ENCODE data around the gene GOLGA6C.
"Not testable (repeated sequence)": the region's sequence is repeated elsewhere in the genome, so short reads cannot be mapped to it uniquely, and the experiment has no call there.

Gene GOLGA6C

GRCh38 chr15:75258620-75259343 is 648 bp downstream of the GOLGA6C start:
- not testable (repeated sequence) for H3K9me3 Mint-ChIP-seq; H3K27me3 Mint-ChIP-seq; DNase-seq; ATAC-seq (replicated peaks); H3K4me1 Mint-ChIP-seq; H3K36me3 Mint-ChIP-seq; H3K4me3 Mint-ChIP-seq; H3K27ac Mint-ChIP-seq

GRCh38 chr15:75259873-75260272 is 1.7 kb downstream of the GOLGA6C start:
- DNase-seq; H3K9me3 Mint-ChIP-seq; ATAC-seq (replicated peaks); H3K4me3 Mint-ChIP-seq; H3K27me3 Mint-ChIP-seq; H3K36me3 Mint-ChIP-seq; H3K4me1 Mint-ChIP-seq; H3K27ac Mint-ChIP-seq: not testable (repeated sequence)

DNA sequence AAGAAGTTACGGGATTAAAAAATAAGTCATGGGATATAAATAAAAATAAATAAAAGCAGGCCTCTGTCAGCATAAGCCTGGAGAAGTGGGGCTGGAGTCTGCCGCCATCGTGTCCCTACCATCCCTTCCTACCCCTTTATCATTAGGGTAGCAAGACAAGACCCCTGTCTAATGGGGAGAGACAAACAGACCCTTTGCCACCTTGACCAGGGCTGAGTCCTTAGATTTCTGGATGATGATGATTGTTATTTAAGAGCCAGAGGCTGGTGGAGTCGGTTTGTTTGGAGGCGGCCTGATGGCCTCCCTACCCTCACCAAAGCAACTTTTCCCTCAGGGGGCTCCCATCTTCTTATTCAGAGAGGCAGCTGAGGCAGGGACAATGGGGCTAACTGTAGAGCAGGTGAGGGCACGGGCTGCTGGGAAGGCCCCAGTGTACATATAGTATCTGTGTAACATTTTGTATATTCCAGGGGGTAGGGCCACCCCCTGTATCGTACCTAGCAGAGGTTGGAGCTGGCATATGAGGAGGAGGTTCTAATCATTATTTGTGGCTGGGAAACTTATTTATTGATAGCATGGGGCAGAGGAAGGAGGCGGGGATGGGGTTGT is 15.7 kb downstream of the GOLGA6C start:
- not testable (repeated sequence) for ATAC-seq (replicated peaks); H3K9me3 Mint-ChIP-seq; DNase-seq; H3K36me3 Mint-ChIP-seq; H3K27ac Mint-ChIP-seq; H3K4me3 Mint-ChIP-seq; H3K4me1 Mint-ChIP-seq
- peaks cover 3 to 11% of the 10 kb centered on the region in 2 donors for H3K27me3 Mint-ChIP-seq

GRCh38 chr15:75274509-75275107 is 16.5 kb downstream of the GOLGA6C start:
- not testable (repeated sequence) for H3K27ac Mint-ChIP-seq, H3K4me1 Mint-ChIP-seq, H3K4me3 Mint-ChIP-seq, H3K9me3 Mint-ChIP-seq, H3K36me3 Mint-ChIP-seq
- peaks cover 3 to 11% of the 10 kb centered on the region in 2 donors for H3K27me3 Mint-ChIP-seq
- ATAC-seq (replicated peaks), result peak; percentile 99 to 100
- peak; percentile 79 for DNase-seq

DNA sequence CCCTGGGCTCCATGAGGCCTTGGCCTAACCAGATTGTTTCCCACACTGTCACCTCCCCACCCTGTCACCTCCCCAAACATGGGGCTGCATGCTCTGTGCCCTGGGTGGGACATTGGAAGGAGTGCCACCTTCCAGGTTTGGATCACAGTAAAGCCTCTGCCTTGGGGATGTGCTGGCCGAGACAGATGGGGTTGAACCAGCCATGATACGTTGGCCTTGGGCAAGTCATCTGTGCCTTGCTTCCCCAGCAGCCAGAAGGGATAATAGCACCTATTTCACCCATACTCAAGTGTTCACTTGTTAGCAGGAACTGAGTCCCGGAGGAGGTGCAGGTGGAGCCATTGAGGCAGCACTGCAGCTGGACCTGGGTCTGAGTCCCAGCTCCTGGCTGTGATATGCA is 17.5 kb downstream of the GOLGA6C start:
- not testable (repeated sequence) for H3K27ac Mint-ChIP-seq; H3K9me3 Mint-ChIP-seq; H3K36me3 Mint-ChIP-seq; H3K4me3 Mint-ChIP-seq; DNase-seq; ATAC-seq (replicated peaks); H3K4me1 Mint-ChIP-seq
- peaks cover 3 to 11% of the 10 kb centered on the region in 2 donors for H3K27me3 Mint-ChIP-seq

DNA sequence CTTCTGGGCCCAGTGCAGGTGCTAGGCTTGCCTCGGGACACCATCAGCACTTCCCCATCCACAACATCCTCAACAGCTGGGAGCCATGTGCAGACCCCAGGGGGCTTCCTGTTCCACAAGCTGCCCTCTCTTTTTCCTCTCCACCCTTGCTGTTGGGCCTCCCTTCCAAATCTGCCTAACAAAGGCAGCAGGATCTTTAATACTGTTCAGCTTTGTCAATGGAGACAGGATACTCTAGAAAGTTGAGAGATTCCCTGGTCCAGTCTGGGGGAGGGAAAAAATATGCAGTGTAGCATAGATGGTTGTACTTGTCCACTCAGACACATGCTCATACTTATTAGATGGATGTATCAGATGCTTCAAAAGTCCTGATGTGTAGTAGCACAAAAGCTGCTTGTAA is 20.4 kb downstream of the GOLGA6C start:
- H3K27me3 Mint-ChIP-seq, result peaks cover 3 to 11% of the 10 kb centered on the region in 2 donors
- H3K9me3 Mint-ChIP-seq; H3K4me3 Mint-ChIP-seq; DNase-seq; H3K27ac Mint-ChIP-seq; ATAC-seq (replicated peaks); H3K4me1 Mint-ChIP-seq; H3K36me3 Mint-ChIP-seq: not testable (repeated sequence)

DNA sequence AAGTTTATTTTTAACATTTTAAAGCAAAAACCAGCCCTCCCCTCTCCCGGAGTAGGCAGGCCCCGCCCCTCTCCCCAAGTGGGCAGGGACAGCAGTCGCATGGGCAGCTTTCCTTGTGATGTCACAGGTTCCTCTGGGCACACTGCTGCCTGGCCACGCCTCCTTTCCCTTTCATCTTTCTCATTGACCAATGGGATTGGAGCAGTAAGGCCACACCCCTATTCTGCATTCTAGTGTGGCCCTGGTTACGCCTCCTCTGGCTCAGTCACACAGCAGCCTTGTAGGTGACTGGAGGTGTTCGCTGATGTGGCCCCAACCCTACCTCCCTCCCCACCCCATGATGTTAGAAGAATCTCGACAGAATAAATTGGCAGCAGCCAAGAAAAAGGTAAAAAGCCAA is 24.4 kb downstream of the GOLGA6C start, which contains the start of gene GOLGA6D:
GOLGA6D (plus strand) TSS at position 264 of the 400 bp plus-strand sequence; CDS start at position 305, 41 bp downstream.
- ATAC-seq (replicated peaks); H3K27me3 Mint-ChIP-seq; H3K27ac Mint-ChIP-seq; H3K4me1 Mint-ChIP-seq; H3K36me3 Mint-ChIP-seq; H3K4me3 Mint-ChIP-seq; DNase-seq; H3K9me3 Mint-ChIP-seq: not testable (repeated sequence)

- DNase-seq; H3K9me3 Mint-ChIP-seq; H3K4me1 Mint-ChIP-seq; H3K4me3 Mint-ChIP-seq; H3K27me3 Mint-ChIP-seq; ATAC-seq (replicated peaks); H3K27ac Mint-ChIP-seq; H3K36me3 Mint-ChIP-seq: not testable (repeated sequence)
Measured at GRCh38 chr15:75284152-75284551, 26.0 kb downstream of the GOLGA6C start.

- not testable (repeated sequence) for H3K27ac Mint-ChIP-seq; ATAC-seq (replicated peaks); H3K4me1 Mint-ChIP-seq; H3K4me3 Mint-ChIP-seq; H3K27me3 Mint-ChIP-seq; H3K36me3 Mint-ChIP-seq; H3K9me3 Mint-ChIP-seq; DNase-seq
Measured at GRCh38 chr15:75293660-75294059, 35.5 kb downstream of the GOLGA6C start.

GRCh38 chr15:75298541-75299310 is 40.6 kb downstream of the GOLGA6C start:
- not testable (repeated sequence) for H3K27ac Mint-ChIP-seq, H3K36me3 Mint-ChIP-seq, H3K9me3 Mint-ChIP-seq, H3K4me3 Mint-ChIP-seq, H3K4me1 Mint-ChIP-seq, DNase-seq
- peaks cover 11 to 25% of the 10 kb centered on the region in 2 donors for H3K27me3 Mint-ChIP-seq
- ATAC-seq (replicated peaks), result peak; percentile 97 to 98

GRCh38 chr15:75299311-75299688 is 41.2 kb downstream of the GOLGA6C start:
- DNase-seq (peak; percentile 59), ATAC-seq (replicated peaks) (peak; percentile 94 to 96)
- H3K9me3 Mint-ChIP-seq, H3K4me1 Mint-ChIP-seq, H3K27ac Mint-ChIP-seq, H3K36me3 Mint-ChIP-seq, H3K4me3 Mint-ChIP-seq: not testable (repeated sequence)
- peaks cover 17 to 30% of the 10 kb centered on the region in 2 donors for H3K27me3 Mint-ChIP-seq

DNA sequence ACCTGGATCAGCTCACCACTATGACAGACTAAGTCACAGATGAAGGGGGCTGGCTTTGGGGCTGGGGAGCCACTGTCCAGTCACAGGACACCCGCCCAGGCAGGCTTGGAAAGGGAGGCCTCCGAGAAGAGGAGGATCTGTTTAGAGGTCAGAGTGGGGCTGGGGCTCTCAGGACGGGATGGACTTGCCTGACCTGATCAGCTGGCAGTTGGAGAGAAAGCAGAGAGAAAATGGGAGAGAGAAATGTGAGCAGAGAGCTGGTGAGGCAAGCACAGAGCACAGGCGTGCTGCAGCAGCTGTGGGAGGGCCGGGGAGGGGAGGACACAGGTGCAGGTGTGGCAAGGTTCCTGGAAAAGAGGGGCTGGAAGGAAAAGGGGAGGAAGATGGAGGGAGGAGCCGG is 41.9 kb downstream of the GOLGA6C start:
- H3K27me3 Mint-ChIP-seq, result peaks cover 22 to 38% of the 10 kb centered on the region in 2 donors
- H3K9me3 Mint-ChIP-seq; H3K36me3 Mint-ChIP-seq; H3K4me3 Mint-ChIP-seq; H3K27ac Mint-ChIP-seq; H3K4me1 Mint-ChIP-seq; DNase-seq; ATAC-seq (replicated peaks): not testable (repeated sequence)

- H3K9me3 Mint-ChIP-seq, result no peaks in the 10 kb centered on the region
- H3K27me3 Mint-ChIP-seq, result peaks cover 26 to 57% of the 10 kb centered on the region in 2 donors
- H3K36me3 Mint-ChIP-seq, result no peaks in the 10 kb centered on the region
- DNase-seq, result no peak
- H3K4me1 Mint-ChIP-seq, result no peaks in the 10 kb centered on the region
- no peak overlapping the region for H3K4me3 Mint-ChIP-seq
- no peak for ATAC-seq (replicated peaks)
- no peak overlapping the region for H3K27ac Mint-ChIP-seq
Measured at GRCh38 chr15:75302318-75302717, 44.2 kb downstream of the GOLGA6C start.

DNA sequence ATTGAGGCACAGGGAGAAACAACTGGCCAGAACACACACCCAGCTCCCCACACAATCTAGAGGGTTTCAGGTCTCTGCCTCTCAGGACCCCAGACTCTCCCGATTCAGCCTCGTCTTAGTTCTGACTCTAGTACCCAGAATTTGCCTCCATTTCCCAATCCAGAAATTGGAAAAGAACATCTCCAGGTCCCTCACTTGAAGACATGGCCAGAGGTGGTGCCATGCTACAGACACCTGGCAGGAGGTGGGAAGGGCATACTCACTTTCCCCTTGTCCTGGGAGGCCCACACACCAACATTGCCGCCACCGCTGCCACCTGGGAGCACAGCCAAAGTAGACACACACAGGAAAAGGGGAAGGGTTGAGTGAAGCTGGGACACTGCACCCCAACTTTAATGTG is 44.6 kb downstream of the GOLGA6C start:
- H3K4me1 Mint-ChIP-seq; DNase-seq; H3K9me3 Mint-ChIP-seq; H3K27ac Mint-ChIP-seq; H3K4me3 Mint-ChIP-seq; ATAC-seq (replicated peaks); H3K36me3 Mint-ChIP-seq: not testable (repeated sequence)
- H3K27me3 Mint-ChIP-seq, result peaks cover 26 to 61% of the 10 kb centered on the region in 2 donors

Data from stimulated activated naive B cell treated with anti-CD40 and anti-IgM and Interleukin-4, amounts not matched to agents 10 μg/mL and 1 μg/mL and 100 μg/mL, for 72 hours (primary cell).